AG10803 (cell line): Measurements from ENCODE around the gene STMN1.
"Not testable (repeated sequence)": the region's sequence is repeated elsewhere in the genome, so short reads cannot be mapped to it uniquely, and the experiment has no call there.

Experiments used
- DNase-seq: peaks from one replicate; pipeline ENCODE4 v3.0.0; 2010; ENCODE audit warnings: low read depth
- H3K4me3 ChIP-seq: 2 replicates; pipeline ENCODE4 v1.5.1; 2011; ENCODE audit warnings: mild to moderate bottlenecking, low read length, control low read depth
- CTCF ChIP-seq: conservative IDR thresholded peaks from 2 replicates; pipeline ENCODE4 v1.5.1; 2011; ENCODE audit warnings: mild to moderate bottlenecking, low read length, control low read depth, inconsistent platforms

The STMN1 gene

DNA sequence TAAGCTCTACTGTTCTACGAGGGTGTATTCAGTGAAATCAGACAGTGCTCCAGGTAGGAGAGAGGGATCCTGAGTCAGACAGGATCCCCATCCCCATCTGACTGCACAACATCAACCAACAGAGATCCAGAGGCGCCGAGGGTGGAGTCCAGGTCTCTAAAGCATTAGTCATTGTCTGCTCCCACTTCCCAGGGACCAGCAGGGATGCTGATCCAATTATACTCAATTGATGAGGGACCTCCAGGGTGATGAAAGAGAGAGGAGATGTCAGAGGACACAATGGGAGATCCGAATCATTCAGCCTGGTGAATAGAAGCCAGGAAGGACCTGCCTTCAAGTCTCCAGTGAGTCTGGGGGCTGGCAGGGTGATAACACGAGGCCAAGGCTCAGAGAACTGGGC lies 39.5 kb upstream of the STMN1 start:
- DNase-seq, result no peak
- H3K4me3 ChIP-seq, result no peak overlapping the region
- TF ChIP-seq CTCF, result no peak

- no peak for TF ChIP-seq CTCF
- peak; percentile 18 for DNase-seq
- H3K4me3 ChIP-seq, result no peak overlapping the region
Observed at GRCh38 chr1:25944986-25945385, 38.8 kb upstream of the STMN1 start.

GRCh38 chr1:25943511-25943910 lies 37.3 kb upstream of the STMN1 start:
- not testable (repeated sequence) for DNase-seq, H3K4me3 ChIP-seq

DNA sequence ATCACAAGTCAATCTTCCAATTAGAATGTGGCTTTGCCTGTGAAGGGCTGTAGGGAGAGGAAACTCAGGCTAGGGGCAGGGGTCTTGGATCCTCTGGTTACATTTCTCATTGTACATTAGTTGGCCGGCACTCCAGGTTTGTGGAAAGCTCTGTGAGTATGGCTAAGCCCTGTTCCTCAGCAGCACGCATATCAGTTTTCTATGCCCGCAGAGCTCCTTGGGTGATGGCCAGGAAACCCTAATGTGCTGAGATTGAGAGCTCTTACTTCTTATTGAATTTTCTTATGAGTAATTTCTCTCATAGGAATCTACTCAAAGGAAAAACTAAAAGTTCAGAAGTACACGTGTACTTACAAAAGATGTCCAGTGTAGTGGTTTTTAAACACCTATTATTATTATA lies 30.7 kb upstream of the STMN1 start:
- DNase-seq, result no peak
- no peak overlapping the region for H3K4me3 ChIP-seq
- no peak for TF ChIP-seq CTCF

GRCh38 chr1:25933479-25934365 lies 27.5 kb upstream of the STMN1 start:
- DNase-seq, result no peak
- no peak overlapping the region for H3K4me3 ChIP-seq
- TF ChIP-seq CTCF, result no peak

DNA sequence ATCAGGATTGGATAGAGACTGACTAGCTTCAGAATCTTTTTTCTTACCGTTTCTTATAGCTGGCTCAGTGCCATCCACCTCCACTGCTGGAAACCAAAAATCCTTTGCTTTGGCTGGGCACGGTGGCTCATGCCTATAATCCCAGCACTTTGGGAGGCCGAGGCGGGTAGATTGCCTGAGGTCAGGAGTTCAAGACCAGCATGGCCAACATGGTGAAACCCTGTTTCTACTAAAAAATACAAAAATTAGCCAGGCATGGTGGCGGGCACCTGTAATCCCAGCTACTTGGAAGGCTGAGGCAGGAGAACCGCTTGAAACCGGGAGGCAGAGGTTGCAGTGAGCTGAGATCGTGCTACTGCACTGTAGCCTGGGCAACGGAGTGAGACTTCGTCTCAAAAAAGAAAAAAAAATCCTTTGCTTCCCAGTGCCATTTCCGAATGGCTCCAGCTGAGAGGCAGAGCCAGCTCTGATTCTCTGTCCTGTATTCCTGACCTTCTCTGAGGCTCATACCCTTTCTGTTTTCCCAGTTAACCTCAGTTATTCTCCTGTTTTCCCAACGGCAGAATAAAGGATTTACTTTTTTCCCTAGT lies 26.7 kb upstream of the STMN1 start:
- not testable (repeated sequence) for DNase-seq, H3K4me3 ChIP-seq

DNA sequence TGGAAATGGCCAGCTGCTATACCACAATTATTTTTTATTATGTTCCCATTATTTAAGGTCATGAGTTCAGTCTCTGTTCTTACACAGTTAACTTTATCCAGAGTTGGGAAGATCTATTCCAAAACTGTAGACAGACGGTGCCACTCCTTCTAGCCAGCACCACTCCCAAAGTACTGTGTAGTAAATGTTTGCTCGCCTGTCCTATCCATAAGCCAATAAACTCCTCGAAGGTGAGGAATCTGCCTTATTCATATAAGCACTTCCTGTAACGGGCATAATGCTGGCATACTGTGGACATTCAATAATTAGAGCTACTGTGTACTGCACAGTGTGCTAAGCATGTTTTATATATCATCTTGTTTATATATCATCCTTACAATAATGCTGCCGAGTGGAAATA lies 26.1 kb upstream of the STMN1 start:
- no peak for DNase-seq
- no peak overlapping the region for H3K4me3 ChIP-seq
- TF ChIP-seq CTCF, result no peak

- H3K4me3 ChIP-seq, result no peak overlapping the region
- DNase-seq, result no peak
- no peak for TF ChIP-seq CTCF
Observed at GRCh38 chr1:25929016-25929415, 22.8 kb upstream of the STMN1 start.
